ENCODE measurements around the gene ZNF506.
"Not testable (repeated sequence)": the region's sequence is repeated elsewhere in the genome, so short reads cannot be mapped to it uniquely, and the experiment has no call there.

ZNF506 gene

GRCh38 chr19:19771963-19772362 lies 49.6 kb downstream of the ZNF506 start:
- H4K91ac ChIP-seq (ENCODE audit: low read depth, low read length, poor library complexity); H2BK120ac ChIP-seq (ENCODE audit: low read depth, low read length); H2BK15ac ChIP-seq (ENCODE audit: low read length); H3K79me1 ChIP-seq (ENCODE audit: low read depth, low read length); H3K4me2 ChIP-seq (ENCODE audit: insufficient read depth, low read length, poor library complexity, severe bottlenecking); H2AK5ac ChIP-seq (ENCODE audit: low read depth, low read length); H3K18ac ChIP-seq (ENCODE audit: low read length); H2BK12ac ChIP-seq (ENCODE audit: low read length); H3K4ac ChIP-seq (ENCODE audit: low read length); H3K23ac ChIP-seq (ENCODE audit: low read depth, low read length, poor library complexity); DNase-seq (ENCODE audit: low spot score); H2AFZ ChIP-seq (ENCODE audit: low read length); H3K9me3 ChIP-seq (replicated peaks in 1 of 2; ENCODE audit: control insufficient read depth in 2 of 2, insufficient read depth in 1 of 2, low read depth in 1 of 2, low read length in 2 of 2); H3K27me3 ChIP-seq (ENCODE audit: control insufficient read depth in 3 of 3, insufficient read depth in 3 of 3, low read depth in 1 of 3, low read length in 3 of 3); H3K14ac ChIP-seq (ENCODE audit: low read length); H3K36me3 ChIP-seq (replicated peaks in 1 of 2; ENCODE audit: control insufficient read depth in 2 of 2, insufficient read depth in 2 of 2, low read length in 2 of 2); H3K9ac ChIP-seq (ENCODE audit: low read depth, low read length, poor library complexity); H3K4me1 ChIP-seq (ENCODE audit: control insufficient read depth in 2 of 2, insufficient read depth in 1 of 2, low read depth in 1 of 2, low read length in 2 of 2); H4K8ac ChIP-seq (ENCODE audit: low read depth, low read length); H3K27ac ChIP-seq (replicated peaks; ENCODE audit: low read length); H2BK5ac ChIP-seq (ENCODE audit: low read length); H3K4me3 ChIP-seq (ENCODE audit: low read length in 2 of 2): not testable (repeated sequence)
- WGBS, 2 donors (ENCODE audit: extremely low coverage in 2 of 2, insufficient read length in 2 of 2, insufficient replicate concordance in 1 of 2), result no CpG with 5 or more reads among the region's 10 CpGs

- H2AFZ ChIP-seq (ENCODE audit: low read length); H3K4me1 ChIP-seq (ENCODE audit: control insufficient read depth in 2 of 2, insufficient read depth in 1 of 2, low read depth in 1 of 2, low read length in 2 of 2); H2BK5ac ChIP-seq (ENCODE audit: low read length); H3K27ac ChIP-seq (replicated peaks; ENCODE audit: low read length); H3K27me3 ChIP-seq (ENCODE audit: control insufficient read depth in 3 of 3, insufficient read depth in 3 of 3, low read depth in 1 of 3, low read length in 3 of 3); H3K4me3 ChIP-seq (ENCODE audit: low read length in 2 of 2); H2AK5ac ChIP-seq (ENCODE audit: low read depth, low read length); H2BK15ac ChIP-seq (ENCODE audit: low read length); H3K23ac ChIP-seq (ENCODE audit: low read depth, low read length, poor library complexity); H3K9ac ChIP-seq (ENCODE audit: low read depth, low read length, poor library complexity); H4K8ac ChIP-seq (ENCODE audit: low read depth, low read length); H3K9me3 ChIP-seq (replicated peaks in 1 of 2; ENCODE audit: control insufficient read depth in 2 of 2, insufficient read depth in 1 of 2, low read depth in 1 of 2, low read length in 2 of 2); H3K4me2 ChIP-seq (ENCODE audit: insufficient read depth, low read length, poor library complexity, severe bottlenecking); H3K4ac ChIP-seq (ENCODE audit: low read length); DNase-seq (ENCODE audit: low spot score); H2BK120ac ChIP-seq (ENCODE audit: low read depth, low read length); H4K91ac ChIP-seq (ENCODE audit: low read depth, low read length, poor library complexity); H2BK12ac ChIP-seq (ENCODE audit: low read length); H3K14ac ChIP-seq (ENCODE audit: low read length); H3K18ac ChIP-seq (ENCODE audit: low read length); H3K79me1 ChIP-seq (ENCODE audit: low read depth, low read length); H3K36me3 ChIP-seq (replicated peaks in 1 of 2; ENCODE audit: control insufficient read depth in 2 of 2, insufficient read depth in 2 of 2, low read length in 2 of 2): not testable (repeated sequence)
- 98 to 100% methylated on average over 2 of the region's 28 CpGs for WGBS, 2 donors (ENCODE audit: extremely low coverage in 2 of 2, insufficient read length in 2 of 2, insufficient replicate concordance in 1 of 2)
Measured at GRCh38 chr19:19769971-19770370, 51.6 kb downstream of the ZNF506 start.

GRCh38 chr19:19758164-19758563 lies 63.4 kb downstream of the ZNF506 start:
- Histone ChIP-seq H2BK12ac (ENCODE audit: low read length) (no peak overlapping the region), H3K4me1 (ENCODE audit: control insufficient read depth in 2 of 2, insufficient read depth in 1 of 2, low read depth in 1 of 2, low read length in 2 of 2) (no peaks in the 10 kb centered on the region), H2BK5ac (ENCODE audit: low read length) (no peak overlapping the region), H3K79me1 (ENCODE audit: low read depth, low read length) (no peaks in the 10 kb centered on the region), H2AK5ac (ENCODE audit: low read depth, low read length) (no peak overlapping the region), H3K14ac (ENCODE audit: low read length) (no peak overlapping the region), H3K18ac (ENCODE audit: low read length) (no peak overlapping the region), H3K27ac (replicated peaks; ENCODE audit: low read length) (no peak overlapping the region), H2BK15ac (ENCODE audit: low read length) (no peak overlapping the region), H3K9ac (ENCODE audit: low read depth, low read length, poor library complexity) (no peak overlapping the region), H3K4me3 (ENCODE audit: low read length in 2 of 2) (no peak overlapping the region), H4K8ac (ENCODE audit: low read depth, low read length) (no peak overlapping the region), H2AFZ (ENCODE audit: low read length) (no peak overlapping the region), H4K91ac (ENCODE audit: low read depth, low read length, poor library complexity) (no peak overlapping the region), H3K36me3 (replicated peaks in 1 of 2; ENCODE audit: control insufficient read depth in 2 of 2, insufficient read depth in 2 of 2, low read length in 2 of 2) (no peaks in the 10 kb centered on the region), H3K4ac (ENCODE audit: low read length) (no peak overlapping the region), H3K27me3 (ENCODE audit: control insufficient read depth in 3 of 3, insufficient read depth in 3 of 3, low read depth in 1 of 3, low read length in 3 of 3) (no peaks in the 10 kb centered on the region), H2BK120ac (ENCODE audit: low read depth, low read length) (no peak overlapping the region), H3K9me3 (replicated peaks in 1 of 2; ENCODE audit: control insufficient read depth in 2 of 2, insufficient read depth in 1 of 2, low read depth in 1 of 2, low read length in 2 of 2) (peaks cover 0 to 5% of the 10 kb centered on the region in 2 donors), H3K4me2 (ENCODE audit: insufficient read depth, low read length, poor library complexity, severe bottlenecking) (no peak overlapping the region), H3K23ac (ENCODE audit: low read depth, low read length, poor library complexity) (no peak overlapping the region)
- WGBS, 2 donors (ENCODE audit: extremely low coverage in 2 of 2, insufficient read length in 2 of 2, insufficient replicate concordance in 1 of 2), result no CpG with 5 or more reads among the region's 4 CpGs
- no peak for DNase-seq (ENCODE audit: low spot score)

- Histone ChIP-seq H2BK12ac (ENCODE audit: low read length) (no peak overlapping the region), H2BK120ac (ENCODE audit: low read depth, low read length) (no peak overlapping the region), H3K4me1 (ENCODE audit: control insufficient read depth in 2 of 2, insufficient read depth in 1 of 2, low read depth in 1 of 2, low read length in 2 of 2) (no peaks in the 10 kb centered on the region), H3K27me3 (ENCODE audit: control insufficient read depth in 3 of 3, insufficient read depth in 3 of 3, low read depth in 1 of 3, low read length in 3 of 3) (peaks cover 0 to 2% (median 0%) of the 10 kb centered on the region in 3 experiments), H3K4ac (ENCODE audit: low read length) (no peak overlapping the region), H3K79me1 (ENCODE audit: low read depth, low read length) (peaks cover 1% of the 10 kb centered on the region), H3K27ac (replicated peaks; ENCODE audit: low read length) (no peak overlapping the region), H2AK5ac (ENCODE audit: low read depth, low read length) (no peak overlapping the region), H3K36me3 (replicated peaks in 1 of 2; ENCODE audit: control insufficient read depth in 2 of 2, insufficient read depth in 2 of 2, low read length in 2 of 2) (no peaks in the 10 kb centered on the region), H4K8ac (ENCODE audit: low read depth, low read length) (no peak overlapping the region), H2BK15ac (ENCODE audit: low read length) (no peak overlapping the region), H4K91ac (ENCODE audit: low read depth, low read length, poor library complexity) (no peak overlapping the region), H3K4me3 (ENCODE audit: low read length in 2 of 2) (no peak overlapping the region), H3K9me3 (replicated peaks in 1 of 2; ENCODE audit: control insufficient read depth in 2 of 2, insufficient read depth in 1 of 2, low read depth in 1 of 2, low read length in 2 of 2) (peaks cover 1 to 14% of the 10 kb centered on the region in 2 donors), H2BK5ac (ENCODE audit: low read length) (no peak overlapping the region), H3K23ac (ENCODE audit: low read depth, low read length, poor library complexity) (no peak overlapping the region), H3K14ac (ENCODE audit: low read length) (no peak overlapping the region), H3K4me2 (ENCODE audit: insufficient read depth, low read length, poor library complexity, severe bottlenecking) (no peak overlapping the region), H2AFZ (ENCODE audit: low read length) (no peak overlapping the region), H3K18ac (ENCODE audit: low read length) (no peak overlapping the region), H3K9ac (ENCODE audit: low read depth, low read length, poor library complexity) (no peak overlapping the region)
- WGBS, 2 donors (ENCODE audit: extremely low coverage in 2 of 2, insufficient read length in 2 of 2, insufficient replicate concordance in 1 of 2), result no CpG with 5 or more reads among the region's 11 CpGs
- no peak for DNase-seq (ENCODE audit: low spot score)
Measured at GRCh38 chr19:19752760-19753403, 68.7 kb downstream of the ZNF506 start.
